HepG2 (cell line): ENCODE measurements around the gene SPHK2. TPM values are rescaled to one million over a fixed set of nuclear protein-coding genes. Genes with fewer than 3 reads are reported as not detected.
A peak's percentile ranks its signal among the peaks of the same experiment; 100 is the strongest.

Experiments
- ASH2L ChIP-seq: fragments of 300-600, 200-600 bp; sonication (generic); IDR thresholded peaks from 2 replicates; pipeline ENCODE4 v1.7.0; 2017; ENCODE audit warnings: low read depth, mild to moderate bottlenecking, moderate library complexity, mixed read lengths, low read length; ENCODE audit not compliant: insufficient read length
- BHLHE40 ChIP-seq: IDR thresholded peaks from 2 replicates; pipeline ENCODE4 v1.6.1; 2011; ENCODE audit warnings: low read length, improper control_type of control experiment
- CHD4 ChIP-seq: fragments of 200-600 bp; sonication (generic); IDR thresholded peaks from 2 replicates; pipeline ENCODE4 v1.7.0; 2017; ENCODE audit warnings: mild to moderate bottlenecking, low read length, borderline replicate concordance
- FOXK2 ChIP-seq: fragments of 450-650 bp; IDR thresholded peaks from 2 replicates; pipeline ENCODE4 v1.6.1; 2016
- HNF4G ChIP-seq, 2 experiments: sonication (generic) in 1 of 2; formaldehyde crosslinking in 1 of 2; IDR thresholded peaks; 2 replicates each; pipeline versions ENCODE4 v1.4.0 to v1.6.1; 2011 to 2020; ENCODE audit warnings: borderline replicate concordance in 2 of 2, low read depth in 2 of 2, mild to moderate bottlenecking in 2 of 2, low read length in 1 of 2, missing genetic modification reagents in 1 of 2, moderate library complexity in 1 of 2
- NR2C2 ChIP-seq: sonication (generic); formaldehyde crosslinking; IDR thresholded peaks from 2 replicates; pipeline ENCODE4 v1.4.0; 2020; ENCODE audit warnings: missing genetic modification reagents, mild to moderate bottlenecking, moderate library complexity, borderline replicate concordance
- PRDM10 ChIP-seq: sonication (generic); formaldehyde crosslinking; IDR thresholded peaks from 2 replicates; pipeline ENCODE4 v1.4.0; 2020; ENCODE audit warnings: low read depth, missing genetic modification reagents
- YEATS4 ChIP-seq: sonication (generic); formaldehyde crosslinking; IDR thresholded peaks from 2 replicates; pipeline ENCODE4 v1.4.0; 2020; ENCODE audit warnings: missing genetic modification reagents, borderline replicate concordance
- ZNF142 ChIP-seq: sonication (generic); formaldehyde crosslinking; IDR thresholded peaks from 2 replicates; pipeline ENCODE4 v1.4.0; 2020; ENCODE audit warnings: missing genetic modification reagents
- ZNF441 ChIP-seq: sonication (generic); formaldehyde crosslinking; IDR thresholded peaks from 2 replicates; pipeline ENCODE4 v1.7.0; 2021; ENCODE audit warnings: missing genetic modification reagents, borderline replicate concordance
- ZNF451 ChIP-seq: sonication (generic); formaldehyde crosslinking; IDR thresholded peaks from 2 replicates; pipeline ENCODE4 v1.5.0; 2020; ENCODE audit warnings: mild to moderate bottlenecking, missing genetic modification reagents
- ZNF597 ChIP-seq: sonication (generic); formaldehyde crosslinking; IDR thresholded peaks from 2 replicates; pipeline ENCODE4 v1.5.0; 2020; ENCODE audit warnings: missing genetic modification reagents
- ZNF777 ChIP-seq: sonication (generic); formaldehyde crosslinking; IDR thresholded peaks from 2 replicates; pipeline ENCODE4 v1.4.0; 2020; ENCODE audit warnings: missing genetic modification reagents
- ZNF790 ChIP-seq: sonication (generic); formaldehyde crosslinking; IDR thresholded peaks from 2 replicates; pipeline ENCODE4 v1.8.0; 2022; ENCODE audit warnings: missing genetic modification reagents, mild to moderate bottlenecking, borderline replicate concordance
- ZSCAN30 ChIP-seq: sonication (generic); formaldehyde crosslinking; IDR thresholded peaks from 2 replicates; pipeline ENCODE4 v1.5.0; 2020; ENCODE audit warnings: mild to moderate bottlenecking, missing genetic modification reagents
- ZSCAN31 ChIP-seq: sonication (generic); formaldehyde crosslinking; IDR thresholded peaks from 2 replicates; pipeline ENCODE4 v1.5.0; 2020; ENCODE audit warnings: low read depth, mild to moderate bottlenecking, missing genetic modification reagents
- polyA plus RNA-seq, 8 experiments: library from polyadenylated mRNA; depleted of rRNA in 3 of 8; stranded (reverse) in 7 of 8; unstranded in 1 of 8; fragments of >200 nt; fragmentation: Illumina TruSeq in 4 of 8; extraction: Trizol in 4 of 8; gene quantifications; 2 replicates each; pipeline versions ENCODE4 v1.2.1 to v1.2.3, GENCODE V29; 2011 to 2016; ENCODE audit warnings: low read depth in 4 of 8, missing spikeins in 1 of 8, mixed read lengths in 1 of 8; ENCODE audit not compliant: insufficient read depth in 1 of 8
- total RNA-seq, 5 experiments: library from RNA; depleted of rRNA; stranded (reverse); fragments of >200 nt; fragmentation: Illumina TruSeq; extraction: Trizol; gene quantifications; 2 replicates each; pipeline ENCODE4 v1.2.3, GENCODE V29; 2016; ENCODE audit warnings: low read depth in 1 of 5

SPHK2 gene
- total and polyA plus RNA-seq, 2 of the 13 experiments (the other 11 are each of a cell fraction or from before 2014, with no cell fraction given) = 2.9 to 14.4 TPM

- TF ChIP-seq ZNF142 (CRISPR knock-in tag) (0 out of 2 replicates have a peak, but pooled peaks have one; percentile 22), ASH2L (no peak), ZNF441 (CRISPR knock-in tag) (no peak), ZNF451 (CRISPR knock-in tag) (no peak), FOXK2 (peak; percentile 90), HNF4G (IDR thresholded peaks at IDR 0.05; ENCODE audit: borderline replicate concordance, low read depth, low read length) (no peak), HNF4G (CRISPR knock-in tag; IDR thresholded peaks at IDR 0.05; ENCODE audit: borderline replicate concordance, low read depth) (no peak), ZNF597 (no peak), CHD4 (peak; percentile 86; the same call in 1 of the 2 replicates), ZSCAN30 (CRISPR knock-in tag) (no peak), ZNF777 (peak; percentile 95), ZSCAN31 (CRISPR knock-in tag) (0 out of 2 replicates have a peak, but pooled peaks have one; percentile 13), PRDM10 (CRISPR knock-in tag) (peak; percentile 99), ZNF790 (0 out of 2 replicates have a peak, but pooled peaks have one; percentile 70), YEATS4 (CRISPR knock-in tag) (no peak), NR2C2 (CRISPR knock-in tag) (peak; percentile 47; the same call in 1 of the 2 replicates), BHLHE40 (peak; percentile 92)
These were observed 18.9 kb downstream of the SPHK2 start (continued) for GRCh38 chr19:48637948-48638830.
